GM12878 (cell line): ENCODE results near the gene G3BP1. TPM values are rescaled to one million over a fixed set of nuclear protein-coding genes. Genes with fewer than 3 reads are reported as not detected.

ENCODE experiments used
- ATAC-seq: fragments of 200-7000 bp; cut with Tn5 transposase; 3 replicates; pipeline ENCODE4 v1.9.1; 2020; ENCODE audit warnings: mild to moderate bottlenecking, moderate library complexity
- BruUV-seq: library from RNA; stranded (reverse); fragments of 400-500 nt; replicated peaks from 2 replicates; lab custom pipeline; 2021; lab: Mats Ljungman, UMichigan
- CTCF ChIA-PET: fragments of 300-600 bp; sonication (Branson Sonifier 250); formaldehyde crosslinking; extraction: SDS; loops from one replicate; lab custom pipeline; 2021; ENCODE audit warnings: inconsistent platforms; lab: Yijun Ruan, JAX
- POLR2A ChIA-PET: fragments of 350-600 bp; formaldehyde crosslinking; extraction: SDS; loops from one replicate; lab custom pipeline; 2021; ENCODE audit warnings: inconsistent platforms; lab: Charles Lee
- RAD21 ChIA-PET: fragments of 300-600 bp; sonication (Branson Sonifier 250); formaldehyde crosslinking; loops from one replicate; lab custom pipeline; 2023; ENCODE audit warnings: antibody characterized with exemption; ENCODE audit not compliant: unreplicated experiment; lab: Charles Lee
- SMC1A ChIA-PET: fragments of 300-600 bp; sonication (Branson Sonifier 250); formaldehyde crosslinking; loops from one replicate; lab custom pipeline; 2023; ENCODE audit not compliant: unreplicated experiment, uncharacterized antibody; lab: Charles Lee
- DNase-seq: peaks from one replicate; pipeline ENCODE4 v3.0.0-alpha.2; 2011; ENCODE audit warnings: low read depth, low spot score
- FAIRE-seq: peaks from 3 replicates; lab custom pipeline; 2011; peaks lifted over from hg19 to GRCh38; lab: Jason Lieb, UNC
- H2AFZ ChIP-seq: 2 replicates; pipeline ENCODE4 v1.6.0; 2011; ENCODE audit warnings: low read depth, low read length, control low read depth; ENCODE audit not compliant: control insufficient read depth
- H3K27ac ChIP-seq: 2 replicates; pipeline ENCODE4 v1.5.1; 2011; ENCODE audit warnings: control low read depth; ENCODE audit not compliant: control insufficient read depth, insufficient read depth
- H3K27me3 ChIP-seq, 2 experiments: replicated peaks in 1 of 2; 2 replicates each; pipeline versions ENCODE4 v1.6.0 to v1.6.1; 2011; ENCODE audit warnings: low read length in 1 of 2; ENCODE audit not compliant: control insufficient read depth in 2 of 2, insufficient read depth in 2 of 2
- H3K36me3 ChIP-seq, 2 experiments: 2 replicates each; pipeline ENCODE4 v1.5.1; 2011; ENCODE audit warnings: low read length in 1 of 2; ENCODE audit not compliant: control insufficient read depth in 2 of 2, insufficient read depth in 2 of 2
- H3K4me1 ChIP-seq: 2 replicates; pipeline ENCODE4 v1.6.1; 2011; ENCODE audit warnings: mild to moderate bottlenecking, low read length, moderate library complexity, mixed read lengths; ENCODE audit not compliant: control insufficient read depth, insufficient read depth
- H3K4me2 ChIP-seq: 2 replicates; pipeline ENCODE4 v1.6.0; 2011; ENCODE audit warnings: control low read depth; ENCODE audit not compliant: control insufficient read depth, insufficient read depth
- H3K4me3 ChIP-seq: fragments of 200-600 bp; sonication (generic); 2 replicates; pipeline ENCODE4 v1.5.1; 2016
- H3K79me2 ChIP-seq: 2 replicates; pipeline ENCODE4 v1.6.0; 2011; ENCODE audit warnings: low read length; ENCODE audit not compliant: control insufficient read depth, insufficient read depth
- H3K9ac ChIP-seq: 2 replicates; pipeline ENCODE4 v1.8.0; 2011; ENCODE audit warnings: low read length, control low read depth, mixed read lengths; ENCODE audit not compliant: control insufficient read depth, insufficient read depth
- H3K9me3 ChIP-seq: replicated peaks from 3 replicates; pipeline ENCODE4 v1.5.1; 2011; ENCODE audit warnings: mild to moderate bottlenecking, low read length; ENCODE audit not compliant: control insufficient read depth, insufficient read depth
- H4K20me1 ChIP-seq: 2 replicates; pipeline ENCODE4 v1.6.0; 2011; ENCODE audit not compliant: control insufficient read depth, insufficient read depth
- ASH2L ChIP-seq: fragments of 300-600, 200-600 bp; sonication (generic); IDR thresholded peaks from 2 replicates; pipeline ENCODE4 v1.6.1; 2017; ENCODE audit warnings: low read depth, mild to moderate bottlenecking, borderline replicate concordance
- EGR1 ChIP-seq, 2 experiments: IDR thresholded peaks; 1 replicate in 1 of 2; 2 replicates in 1 of 2; pipeline ENCODE4 v1.6.1; 2011 to 2012; ENCODE audit warnings: low read depth in 2 of 2, low read length in 2 of 2, borderline replicate concordance in 1 of 2, mild to moderate bottlenecking in 1 of 2, moderate library complexity in 1 of 2
- ELK1 ChIP-seq: IDR thresholded peaks from 2 replicates; pipeline ENCODE4 v1.6.1; 2012; ENCODE audit warnings: low read depth, low read length, improper control_type of control experiment
- FOS ChIP-seq: IDR thresholded peaks from 3 replicates; pipeline ENCODE4 v1.6.1; 2011; ENCODE audit warnings: borderline replicate concordance; ENCODE audit not compliant: insufficient read length; ENCODE audit errors: extremely low read depth
- FOXM1 ChIP-seq: IDR thresholded peaks from 2 replicates; pipeline ENCODE4 v1.6.1; 2012; ENCODE audit warnings: low read depth, mild to moderate bottlenecking, inconsistent platforms, low read length, moderate library complexity
- HDGF ChIP-seq: fragments of 450-650 bp; IDR thresholded peaks from 2 replicates; pipeline ENCODE4 v1.6.1; 2016; ENCODE audit warnings: antibody characterized with exemption
- IKZF1 ChIP-seq: fragments of 450-650 bp; conservative IDR thresholded peaks from 2 replicates; pipeline ENCODE4 v1.6.1; 2017; ENCODE audit warnings: antibody characterized with exemption, mild to moderate bottlenecking
- JUND ChIP-seq: IDR thresholded peaks from 2 replicates; pipeline ENCODE4 v1.6.1; 2012; ENCODE audit warnings: low read depth, mild to moderate bottlenecking, low read length, improper control_type of control experiment, moderate library complexity
- MLLT1 ChIP-seq: fragments of 450-650 bp; IDR thresholded peaks from 2 replicates; pipeline ENCODE4 v1.6.1; 2016; ENCODE audit warnings: mild to moderate bottlenecking
- MTA3 ChIP-seq: IDR thresholded peaks from 2 replicates; pipeline ENCODE4 v1.6.1; 2012; ENCODE audit warnings: low read length, inconsistent platforms, borderline replicate concordance
- NFXL1 ChIP-seq: fragments of 450-650 bp; IDR thresholded peaks from 2 replicates; pipeline ENCODE4 v1.6.1; 2017; ENCODE audit warnings: antibody characterized with exemption, mild to moderate bottlenecking, borderline replicate concordance
- NRF1 ChIP-seq: conservative IDR thresholded peaks from 2 replicates; pipeline ENCODE4 v1.6.1; 2011; ENCODE audit warnings: mild to moderate bottlenecking, low read depth, low read length, improper control_type of control experiment
- RCOR1 ChIP-seq: conservative IDR thresholded peaks from 2 replicates; pipeline ENCODE4 v1.6.1; 2012; ENCODE audit warnings: low read depth, low read length, improper control_type of control experiment
- RUNX3 ChIP-seq: IDR thresholded peaks from 2 replicates; pipeline ENCODE4 v1.6.1; 2012; ENCODE audit warnings: low read length, inconsistent platforms
- STAT3 ChIP-seq: IDR thresholded peaks from 2 replicates; pipeline ENCODE4 v1.6.1; 2011; ENCODE audit warnings: low read depth, low read length, improper control_type of control experiment
- TCF12 ChIP-seq: IDR thresholded peaks from 2 replicates; pipeline ENCODE4 v1.6.1; 2011; ENCODE audit warnings: low read depth, mild to moderate bottlenecking, low read length
- ZNF207 ChIP-seq: fragments of 450-650 bp; IDR thresholded peaks from 2 replicates; pipeline ENCODE4 v1.6.1; 2014; ENCODE audit warnings: antibody characterized with exemption, mild to moderate bottlenecking, borderline replicate concordance
- WGBS: methylation state at CpG from one replicate; pipeline ENCODE4 v1.1.6; 2016; ENCODE audit warnings: low lambda C conversion rate; ENCODE audit not compliant: insufficient replicate concordance, insufficient coverage; ENCODE audit errors: missing lambda C conversion rate; 5-methylcytosine and 5-hydroxymethylcytosine counted together
- in situ Hi-C: fragments of 300-500 bp; cut with MboI; formaldehyde crosslinking; loops from 9 replicates; pipeline ENCODE4 v1.14.3; 2018; ENCODE audit warnings: mixed read lengths
- intact Hi-C: fragments of 100-400 bp; cut with micrococcal nuclease; formaldehyde crosslinking; loops from one replicate; pipeline ENCODE4 v1.14.2; 2022; ENCODE audit not compliant: unreplicated experiment
- polyA plus RNA-seq, 11 experiments: library from polyadenylated mRNA; depleted of rRNA in 4 of 11; unstranded in 6 of 11; stranded (reverse) in 5 of 11; fragments of >200 nt; fragmentation: Nextera tagmentation in 4 of 11; fragmentation: Illumina TruSeq in 1 of 11; extraction: Ambion mirVana in 4 of 11; extraction: Trizol in 1 of 11; gene quantifications; 1 replicate in 1 of 11; 2 replicates in 10 of 11; pipeline versions ENCODE4 v1.2.1 to v1.2.3, GENCODE V29; 2011 to 2016; ENCODE audit warnings: inconsistent platforms in 2 of 11, missing spikeins in 2 of 11, low read depth in 1 of 11
- total RNA-seq, 4 experiments: library from RNA; depleted of rRNA in 3 of 4; stranded (reverse); fragments of >200 nt in 3 of 4; fragmentation: Illumina TruSeq in 1 of 4; extraction: Trizol in 1 of 4; gene quantifications; 2 replicates each; pipeline versions ENCODE4 v1.2.1 to v1.2.3, GENCODE V29; 2013 to 2021
- TF ChIP-seq, protein P1 (sequence below): IDR thresholded peaks from 2 replicates; pipeline ENCODE4 v1.6.1; 2011; ENCODE audit warnings: mild to moderate bottlenecking, low read depth, low read length, moderate library complexity; ENCODE audit not compliant: insufficient replicate concordance

The G3BP1 gene
- total and polyA plus RNA-seq, 10 of the 15 experiments (the other 5 are each of a cell fraction or from before 2014, with no cell fraction given) = 49.7 to 438 (median 148) TPM

- in situ Hi-C loops (no loop called here), intact Hi-C loops (loop anchor here (1.0 kb wide), 1 partner anchor 14 kb away; the partner anchor contains the start of gene G3BP1)
- 3% methylated on average over 9 of the region's 9 CpGs for whole genome bisulfite sequencing
- no TSS peak for BruUV-seq
- FAIRE-seq (peak; percentile 47), DNase-seq (no peak), ATAC-seq (peak; percentile 45)
- peaks cover 0 to 4% of the 10 kb centered on the region in 2 experiments; a peak in 1 of 4 replicates for H3K36me3 ChIP-seq
- H3K79me2 ChIP-seq = peaks cover 52% of the 10 kb centered on the region
- no peak overlapping the region; the same call in 1 of the 2 replicates for H2AFZ ChIP-seq
- H3K4me2 ChIP-seq = peak overlapping the region; percentile 97
- peak overlapping the region; percentile 98 for H3K9ac ChIP-seq
- no peaks in the 10 kb centered on the region; the same call in 2 of the 3 replicates for H3K9me3 ChIP-seq
- peak overlapping the region; percentile 86 for H3K27ac ChIP-seq
- CTCF ChIA-PET = interaction anchor here (0.8 to 4.0 kb wide), 7 partner anchors 7 to 99 kb away, joined by 3 to 23 read pairs (median 4); partner anchors contain the start of gene G3BP1
- RAD21 ChIA-PET = interaction anchor here (0.8 to 9.0 kb wide), 9 partner anchors 9 to 99 kb away, joined by 3 to 90 read pairs (median 8); partner anchors contain the start of gene G3BP1
- H3K27me3 ChIP-seq = no peaks in the 10 kb centered on the region
- no peaks in the 10 kb centered on the region for H4K20me1 ChIP-seq
- SMC1A ChIA-PET = interaction anchor here (0.9 to 3.4 kb wide), 13 partner anchors 9 to 105 kb away, joined by 3 to 17 read pairs (median 8); partner anchors contain the start of gene G3BP1
- H3K4me3 ChIP-seq = peak overlapping the region; percentile 98
- peaks cover 23% of the 10 kb centered on the region for H3K4me1 ChIP-seq
- POLR2A ChIA-PET = interaction anchor here (0.6 to 14.3 kb wide), 9 partner anchors 8 to 704 kb away, joined by 3 to 241 read pairs (median 5); partner anchors contain the start of gene G3BP1
- TF ChIP-seq STAT3 = no peak
- no peak for TF ChIP-seq TCF12
- TF ChIP-seq NRF1 = no peak
- TF ChIP-seq FOXM1 = no peak
- 0 out of 2 replicates have a peak, but pooled peaks have one; percentile 5 for TF ChIP-seq RUNX3
- 0 out of 2 replicates have a peak, but pooled peaks have one; percentile 8 for TF ChIP-seq IKZF1
- TF ChIP-seq HDGF = no peak
- TF ChIP-seq MLLT1 = peak; percentile 66; the same call in 1 of the 2 replicates
- TF ChIP-seq JUND = no peak
- TF ChIP-seq, protein P1, sequence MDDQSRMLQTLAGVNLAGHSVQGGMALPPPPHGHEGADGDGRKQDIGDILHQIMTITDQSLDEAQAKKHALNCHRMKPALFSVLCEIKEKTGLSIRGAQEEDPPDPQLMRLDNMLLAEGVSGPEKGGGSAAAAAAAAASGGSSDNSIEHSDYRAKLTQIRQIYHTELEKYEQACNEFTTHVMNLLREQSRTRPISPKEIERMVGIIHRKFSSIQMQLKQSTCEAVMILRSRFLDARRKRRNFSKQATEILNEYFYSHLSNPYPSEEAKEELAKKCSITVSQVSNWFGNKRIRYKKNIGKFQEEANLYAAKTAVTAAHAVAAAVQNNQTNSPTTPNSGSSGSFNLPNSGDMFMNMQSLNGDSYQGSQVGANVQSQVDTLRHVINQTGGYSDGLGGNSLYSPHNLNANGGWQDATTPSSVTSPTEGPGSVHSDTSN = no peak
- no peak for TF ChIP-seq ZNF207
- no peak for TF ChIP-seq ASH2L
- TF ChIP-seq RCOR1 = no peak
- no peak for TF ChIP-seq FOS
- no peak for TF ChIP-seq EGR1 (IDR thresholded peaks at IDR 0.05; ENCODE audit: borderline replicate concordance in 1 of 2, low read depth in 2 of 2, low read length in 2 of 2)
- no peak for TF ChIP-seq ELK1
- no peak for TF ChIP-seq MTA3
- TF ChIP-seq NFXL1 = no peak
Observed at GRCh38 chr5:151757233-151758140, 14.3 kb upstream of the G3BP1 start.
